A172 (cell line): ENCODE results near the gene C1orf141. TPM values are rescaled to one million over a fixed set of nuclear protein-coding genes. Genes with fewer than 3 reads are reported as not detected.
"Not testable (repeated sequence)": the region's sequence is repeated elsewhere in the genome, so short reads cannot be mapped to it uniquely, and the experiment has no call there.

Experiments
- DNase-seq: peaks from one replicate; pipeline ENCODE4 v3.0.0-alpha.2; 2015; ENCODE audit warnings: low spot score
- total RNA-seq: library from RNA; depleted of rRNA; stranded (reverse); fragments of >200 nt; shearing (Covaris generic); gene quantifications from 2 replicates; pipeline ENCODE4 v1.2.3, GENCODE V29; 2014

Gene C1orf141
- total RNA-seq, 1 experiment from 2014 or later, result not detected

GRCh38 chr1:67142931-67143330 is 8.2 kb upstream of the C1orf141 start:
- no peak for DNase-seq

- DNase-seq, result not testable (repeated sequence)
These were observed 7.1 kb upstream of the C1orf141 start for GRCh38 chr1:67141832-67142231.

- no peak for DNase-seq
These were observed 5.7 kb upstream of the C1orf141 start for GRCh38 chr1:67140460-67140859.

- DNase-seq, result no peak
These were observed 4.2 kb upstream of the C1orf141 start for GRCh38 chr1:67138813-67139499.

GRCh38 chr1:67137307-67137753 is 2.6 kb upstream of the C1orf141 start:
- no peak for DNase-seq

- DNase-seq, result no peak
These were observed 584 bp upstream of the C1orf141 start for GRCh38 chr1:67135354-67135753.

- DNase-seq, result no peak
These were observed 1.6 kb downstream of the C1orf141 start for GRCh38 chr1:67133177-67133576.

- DNase-seq, result no peak
These were observed 4.1 kb downstream of the C1orf141 start for GRCh38 chr1:67130673-67131072.

GRCh38 chr1:67126974-67127373 is 7.8 kb downstream of the C1orf141 start:
- DNase-seq, result no peak

GRCh38 chr1:67126111-67126746 is 8.5 kb downstream of the C1orf141 start:
- no peak for DNase-seq

GRCh38 chr1:67124455-67124854 is 10.3 kb downstream of the C1orf141 start:
- DNase-seq, result no peak

GRCh38 chr1:67120855-67121619 is 13.7 kb downstream of the C1orf141 start:
- no peak for DNase-seq

GRCh38 chr1:67118646-67119045 is 16.1 kb downstream of the C1orf141 start:
- no peak for DNase-seq

GRCh38 chr1:67118191-67118590 is 16.6 kb downstream of the C1orf141 start:
- no peak for DNase-seq

GRCh38 chr1:67114162-67114561 is 20.6 kb downstream of the C1orf141 start:
- DNase-seq, result no peak

GRCh38 chr1:67110352-67110751 is 24.4 kb downstream of the C1orf141 start:
- no peak for DNase-seq

GRCh38 chr1:67105508-67105907 is 29.3 kb downstream of the C1orf141 start:
- DNase-seq, result no peak

GRCh38 chr1:67103548-67103947 is 31.2 kb downstream of the C1orf141 start:
- DNase-seq, result no peak

- no peak for DNase-seq
These were observed 33.9 kb downstream of the C1orf141 start for GRCh38 chr1:67100833-67101232.

GRCh38 chr1:67097305-67097704 is 37.5 kb downstream of the C1orf141 start:
- no peak for DNase-seq

- no peak for DNase-seq
These were observed 40.6 kb downstream of the C1orf141 start for GRCh38 chr1:67094191-67094590.

- no peak for DNase-seq
These were observed 45.0 kb downstream of the C1orf141 start for GRCh38 chr1:67089685-67090208.
